OCI-LY1 (cell line): Measurements from ENCODE around the gene BRS3.

Experiments used
- H2AFZ ChIP-seq: fragments of 200-600 bp; sonication (generic), shearing (Covaris generic); 2 replicates; pipeline ENCODE4 v1.6.0; 2014; ENCODE audit warnings: antibody characterized with exemption, mild to moderate bottlenecking, low read length
- H3F3A ChIP-seq: fragments of 200-600 bp; sonication (generic), shearing (Covaris generic); 2 replicates; pipeline ENCODE4 v1.6.0; 2014; ENCODE audit warnings: mild to moderate bottlenecking, antibody characterized with exemption, low read length, moderate library complexity; ENCODE audit not compliant: insufficient read depth
- H3K27ac ChIP-seq: fragments of 200-600 bp; sonication (generic); 2 replicates; pipeline ENCODE4 v1.5.1; 2014; ENCODE audit warnings: low read length, mixed run types, mild to moderate bottlenecking, low read depth; ENCODE audit not compliant: poor library complexity, severe bottlenecking
- H3K27me3 ChIP-seq: fragments of 200-600 bp; sonication (generic); 2 replicates; pipeline ENCODE4 v1.6.0; 2014; ENCODE audit warnings: antibody characterized with exemption, mild to moderate bottlenecking, low read length, moderate library complexity; ENCODE audit not compliant: insufficient read depth
- H3K36me3 ChIP-seq: fragments of 200-600 bp; sonication (generic); 2 replicates; pipeline ENCODE4 v1.6.1; 2014; ENCODE audit warnings: mild to moderate bottlenecking, antibody characterized with exemption, low read length, moderate library complexity, mixed read lengths; ENCODE audit not compliant: insufficient read depth
- H3K4me1 ChIP-seq: fragments of 200-600 bp; sonication (generic); 2 replicates; pipeline ENCODE4 v1.5.1; 2014; ENCODE audit warnings: mild to moderate bottlenecking, low read length, moderate library complexity; ENCODE audit not compliant: insufficient read depth, severe bottlenecking
- H3K4me2 ChIP-seq: fragments of 200-600 bp; sonication (generic), shearing (Covaris generic); 2 replicates; pipeline ENCODE4 v1.6.1; 2014; ENCODE audit warnings: low read length
- H3K4me3 ChIP-seq: fragments of 200-600 bp; sonication (generic); 2 replicates; pipeline ENCODE4 v1.5.1; 2014; ENCODE audit warnings: low read length, low read depth, mild to moderate bottlenecking, mixed read lengths; ENCODE audit not compliant: poor library complexity, severe bottlenecking
- H3K79me2 ChIP-seq: fragments of 200-600 bp; shearing (Covaris generic); 2 replicates; pipeline ENCODE4 v1.6.1; 2016; ENCODE audit warnings: mixed run types, low read length, mixed read lengths; ENCODE audit not compliant: insufficient read depth
- H3K9ac ChIP-seq: fragments of 200-600 bp; sonication (generic), shearing (Covaris generic); 2 replicates; pipeline ENCODE4 v1.6.1; 2014; ENCODE audit warnings: mild to moderate bottlenecking, low read length, mixed read lengths
- H3K9me2 ChIP-seq: fragments of 200-600 bp; sonication (generic), shearing (Covaris generic); 2 replicates; pipeline ENCODE4 v1.6.1; 2014; ENCODE audit warnings: low read depth, mild to moderate bottlenecking, low read length, mixed read lengths
- H3K9me3 ChIP-seq: fragments of 200-600 bp; shearing (Covaris generic); 2 replicates; pipeline ENCODE4 v1.6.1; 2014; ENCODE audit warnings: low read length, mixed read lengths
- H4K20me1 ChIP-seq: fragments of 200-600 bp; sonication (generic), shearing (Covaris generic); 2 replicates; pipeline ENCODE4 v1.6.0; 2016; ENCODE audit warnings: mild to moderate bottlenecking, low read length; ENCODE audit not compliant: insufficient read depth
- CTCF ChIP-seq: fragments of 200-600 bp; sonication (generic), shearing (Covaris generic); IDR thresholded peaks from 2 replicates; pipeline ENCODE4 v1.5.1; 2017; ENCODE audit warnings: mild to moderate bottlenecking, antibody characterized with exemption, low read length, moderate library complexity, mixed read lengths
- EZH2 ChIP-seq: fragments of 200-600 bp; sonication (generic), shearing (Covaris generic); IDR thresholded peaks from 2 replicates; pipeline ENCODE4 v1.8.0; 2017; ENCODE audit warnings: borderline replicate concordance, mixed run types, mild to moderate bottlenecking, antibody characterized with exemption, low read length, moderate library complexity, mixed read lengths

BRS3 gene

GRCh38 chrX:136447308-136447707, 40.4 kb upstream of the BRS3 start:
- no peak for TF ChIP-seq CTCF
- no peak for TF ChIP-seq EZH2
- no peak overlapping the region for H3K27ac ChIP-seq
- no peaks in the 10 kb centered on the region for H3F3A ChIP-seq
- no peaks in the 10 kb centered on the region for H3K27me3 ChIP-seq
- H3K4me2 ChIP-seq: no peak overlapping the region
- H3K9me3 ChIP-seq: no peaks in the 10 kb centered on the region
- H3K9ac ChIP-seq: no peak overlapping the region
- no peak overlapping the region for H2AFZ ChIP-seq
- no peaks in the 10 kb centered on the region for H3K36me3 ChIP-seq
- no peaks in the 10 kb centered on the region for H4K20me1 ChIP-seq
- H3K79me2 ChIP-seq: no peaks in the 10 kb centered on the region
- no peaks in the 10 kb centered on the region for H3K9me2 ChIP-seq
- H3K4me3 ChIP-seq: no peak overlapping the region
- H3K4me1 ChIP-seq: no peaks in the 10 kb centered on the region

- H3K9me3 ChIP-seq: no peaks in the 10 kb centered on the region
- TF ChIP-seq CTCF: no peak
- no peak for TF ChIP-seq EZH2
- H3K27ac ChIP-seq: no peak overlapping the region
- H4K20me1 ChIP-seq: no peaks in the 10 kb centered on the region
- no peak overlapping the region for H3K9ac ChIP-seq
- H3K4me1 ChIP-seq: no peaks in the 10 kb centered on the region
- no peak overlapping the region for H3K4me2 ChIP-seq
- no peaks in the 10 kb centered on the region for H3K36me3 ChIP-seq
- no peaks in the 10 kb centered on the region for H3K79me2 ChIP-seq
- H3K27me3 ChIP-seq: no peaks in the 10 kb centered on the region
- H3K4me3 ChIP-seq: no peak overlapping the region
- no peaks in the 10 kb centered on the region for H3K9me2 ChIP-seq
- H2AFZ ChIP-seq: no peak overlapping the region
- H3F3A ChIP-seq: no peaks in the 10 kb centered on the region
Observed at GRCh38 chrX:136447968-136448367, 39.8 kb upstream of the BRS3 start.

- Histone ChIP-seq H3K79me2 (no peaks in the 10 kb centered on the region), H3K4me3 (no peak overlapping the region), H3F3A (no peaks in the 10 kb centered on the region), H4K20me1 (no peaks in the 10 kb centered on the region), H3K9ac (no peak overlapping the region), H3K4me1 (no peaks in the 10 kb centered on the region), H3K9me3 (no peaks in the 10 kb centered on the region), H3K27ac (no peak overlapping the region), H3K9me2 (no peaks in the 10 kb centered on the region), H3K27me3 (no peaks in the 10 kb centered on the region), H3K4me2 (no peak overlapping the region), H2AFZ (no peak overlapping the region), H3K36me3 (no peaks in the 10 kb centered on the region)
- TF ChIP-seq CTCF: no peak
- no peak for TF ChIP-seq EZH2
Observed at GRCh38 chrX:136450050-136450830, 37.5 kb upstream of the BRS3 start.
